ENCODE measurements around the gene SLC4A4.

- no peak for TF ChIP-seq HDGF (IDR thresholded peaks at IDR 0.05; ENCODE audit: borderline replicate concordance)
- no peak for TF ChIP-seq SP1 (IDR thresholded peaks at IDR 0.05)
- no peak for TF ChIP-seq FOXK2 (IDR thresholded peaks at IDR 0.05)
- no peak for TF ChIP-seq FOXA1 (IDR thresholded peaks at IDR 0.05)
- no peak for TF ChIP-seq FOXM1 (IDR thresholded peaks at IDR 0.05; ENCODE audit: borderline replicate concordance)
- no peak for TF ChIP-seq BHLHE40 (IDR thresholded peaks at IDR 0.05; ENCODE audit: borderline replicate concordance)
- TF ChIP-seq CTBP1 (IDR thresholded peaks at IDR 0.05; ENCODE audit: borderline replicate concordance): no peak
- no peak for TF ChIP-seq ELF4 (IDR thresholded peaks at IDR 0.05)
Observed at GRCh38 chr4:71498002-71498401, 159.2 kb downstream of the SLC4A4 start.

Measured in HEK293T (cell line).